ENCODE measurements around the gene SPOCK2. TPM values are rescaled to one million over a fixed set of nuclear protein-coding genes. Genes with fewer than 3 reads are reported as not detected.

Gene SPOCK2
- total and polyA plus RNA-seq, 2 donors (not counting 1 experiment from before 2014, with no cell fraction given), result 39.1 to 139 TPM

DNA sequence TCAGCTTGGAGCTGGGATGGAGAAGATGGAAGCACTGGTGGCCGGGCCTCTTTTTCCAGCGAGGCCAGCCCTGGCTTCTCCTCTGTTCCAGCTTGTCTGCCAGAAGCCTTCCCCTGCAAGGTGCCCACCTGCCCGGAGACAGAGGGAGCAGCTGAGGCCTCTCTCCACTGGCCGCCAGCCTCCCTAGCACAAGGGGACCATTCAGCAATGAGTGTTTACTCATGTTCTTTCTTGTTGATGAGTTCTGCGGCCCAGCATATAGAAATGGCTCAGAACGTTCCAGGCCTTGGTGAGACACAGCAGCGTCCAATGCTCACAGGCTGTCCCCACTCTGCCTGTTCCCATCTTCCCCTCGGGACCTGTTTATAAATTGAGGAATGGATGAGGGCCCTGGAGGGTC is 76.9 kb downstream of the SPOCK2 start:
- H3K27me3 Mint-ChIP-seq, result peaks cover 12% of the 10 kb centered on the region
- Histone ChIP-seq H3K9me3 (ENCODE audit: control extremely low read depth in 1 of 3, control insufficient read depth in 2 of 3, insufficient read depth in 1 of 3, low read length in 2 of 3) (peaks cover 0 to 14% (median 0%) of the 10 kb centered on the region in 3 donors), H3K79me2 (ENCODE audit: control insufficient read depth, insufficient read depth, low read length) (no peaks in the 10 kb centered on the region), H3K4me1 (ENCODE audit: control insufficient read depth in 2 of 2, insufficient read depth in 2 of 2, low read length in 2 of 2) (no peaks in the 10 kb centered on the region), H3K27ac (ENCODE audit: low read length in 2 of 2) (no peak overlapping the region), H4K20me1 (ENCODE audit: control insufficient read depth, insufficient read depth, low read length, poor library complexity, severe bottlenecking) (no peaks in the 10 kb centered on the region), H2AFZ (ENCODE audit: insufficient read depth, low read depth, low read length, poor library complexity, severe bottlenecking) (no peak overlapping the region), H3K36me3 (replicated peaks in 1 of 2; ENCODE audit: control extremely low read depth in 1 of 2, control insufficient read depth in 1 of 2, extremely low read depth in 1 of 2, insufficient read depth in 2 of 2, low read length in 1 of 2) (no peaks in the 10 kb centered on the region), H3K4me3 (ENCODE audit: control extremely low read depth in 1 of 5, extremely low read depth in 1 of 5, insufficient read depth in 1 of 5, low read depth in 2 of 5, low read length in 4 of 5) (no peak overlapping the region), H3K4me2 (replicated peaks; ENCODE audit: low read depth, low read length, poor library complexity, severe bottlenecking) (no peak overlapping the region), H3K9ac (ENCODE audit: low read length) (no peak overlapping the region), H3K27me3 (replicated peaks in 1 of 4; ENCODE audit: control extremely low read depth in 1 of 4, control insufficient read depth in 3 of 4, insufficient read depth in 4 of 4, low read length in 3 of 4) (no peaks in the 10 kb centered on the region)
- no peak overlapping the region for H3K27ac Mint-ChIP-seq
- no peaks in the 10 kb centered on the region for H3K4me1 Mint-ChIP-seq
- 94% methylated on average over 5 of the region's 8 CpGs for WGBS (ENCODE audit: insufficient coverage)
- CTCF ChIA-PET, result no interaction called here
- DNase-seq, result no peak
- no peak overlapping the region for H3K4me3 Mint-ChIP-seq
- POLR2A ChIA-PET, result no interaction called here
- H3K9me3 Mint-ChIP-seq (ENCODE audit: insufficient read depth), result no peaks in the 10 kb centered on the region
- TF ChIP-seq, protein P1, sequence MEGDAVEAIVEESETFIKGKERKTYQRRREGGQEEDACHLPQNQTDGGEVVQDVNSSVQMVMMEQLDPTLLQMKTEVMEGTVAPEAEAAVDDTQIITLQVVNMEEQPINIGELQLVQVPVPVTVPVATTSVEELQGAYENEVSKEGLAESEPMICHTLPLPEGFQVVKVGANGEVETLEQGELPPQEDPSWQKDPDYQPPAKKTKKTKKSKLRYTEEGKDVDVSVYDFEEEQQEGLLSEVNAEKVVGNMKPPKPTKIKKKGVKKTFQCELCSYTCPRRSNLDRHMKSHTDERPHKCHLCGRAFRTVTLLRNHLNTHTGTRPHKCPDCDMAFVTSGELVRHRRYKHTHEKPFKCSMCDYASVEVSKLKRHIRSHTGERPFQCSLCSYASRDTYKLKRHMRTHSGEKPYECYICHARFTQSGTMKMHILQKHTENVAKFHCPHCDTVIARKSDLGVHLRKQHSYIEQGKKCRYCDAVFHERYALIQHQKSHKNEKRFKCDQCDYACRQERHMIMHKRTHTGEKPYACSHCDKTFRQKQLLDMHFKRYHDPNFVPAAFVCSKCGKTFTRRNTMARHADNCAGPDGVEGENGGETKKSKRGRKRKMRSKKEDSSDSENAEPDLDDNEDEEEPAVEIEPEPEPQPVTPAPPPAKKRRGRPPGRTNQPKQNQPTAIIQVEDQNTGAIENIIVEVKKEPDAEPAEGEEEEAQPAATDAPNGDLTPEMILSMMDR (IDR thresholded peaks at IDR 0.05), result no peak
- TF ChIP-seq EZH2 (IDR thresholded peaks at IDR 0.05; ENCODE audit: borderline replicate concordance, insufficient read depth, low read depth, low read length, poor library complexity, severe bottlenecking), result no peak
- intact Hi-C loops (cut with micrococcal nuclease), result no loop called here
- ATAC-seq (ENCODE audit: low read depth), result no peak

DNA sequence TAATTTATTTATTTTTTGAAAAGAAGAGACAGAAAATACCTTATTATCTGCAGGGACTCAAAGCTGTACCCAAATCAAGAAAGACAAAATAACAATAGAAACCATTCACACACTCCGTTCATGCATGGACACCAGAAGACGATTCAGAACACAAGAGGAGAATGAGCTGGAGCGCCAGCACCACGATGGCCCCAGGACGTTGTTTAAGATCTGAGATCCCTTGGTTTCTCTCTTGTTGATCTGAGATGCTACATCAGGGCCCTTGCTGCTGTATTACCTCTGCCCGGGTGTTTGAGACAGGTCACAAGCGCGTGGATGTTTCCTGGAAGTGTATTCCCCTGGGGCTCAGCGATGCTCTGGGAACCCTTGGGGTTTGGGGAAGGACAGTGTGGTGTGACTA is 77.3 kb downstream of the SPOCK2 start:
- ChIA-PET POLR2A (no interaction called here), CTCF (no interaction called here)
- Histone ChIP-seq H3K9ac (ENCODE audit: low read length) (no peak overlapping the region), H3K9me3 (ENCODE audit: control extremely low read depth in 1 of 3, control insufficient read depth in 2 of 3, insufficient read depth in 1 of 3, low read length in 2 of 3) (peaks cover 0 to 14% (median 0%) of the 10 kb centered on the region in 3 donors), H4K20me1 (ENCODE audit: control insufficient read depth, insufficient read depth, low read length, poor library complexity, severe bottlenecking) (no peaks in the 10 kb centered on the region), H3K27me3 (replicated peaks in 1 of 4; ENCODE audit: control extremely low read depth in 1 of 4, control insufficient read depth in 3 of 4, insufficient read depth in 4 of 4, low read length in 3 of 4) (no peaks in the 10 kb centered on the region), H3K4me1 (ENCODE audit: control insufficient read depth in 2 of 2, insufficient read depth in 2 of 2, low read length in 2 of 2) (no peaks in the 10 kb centered on the region), H3K79me2 (ENCODE audit: control insufficient read depth, insufficient read depth, low read length) (no peaks in the 10 kb centered on the region), H2AFZ (ENCODE audit: insufficient read depth, low read depth, low read length, poor library complexity, severe bottlenecking) (no peak overlapping the region), H3K36me3 (replicated peaks in 1 of 2; ENCODE audit: control extremely low read depth in 1 of 2, control insufficient read depth in 1 of 2, extremely low read depth in 1 of 2, insufficient read depth in 2 of 2, low read length in 1 of 2) (no peaks in the 10 kb centered on the region), H3K4me3 (ENCODE audit: control extremely low read depth in 1 of 5, extremely low read depth in 1 of 5, insufficient read depth in 1 of 5, low read depth in 2 of 5, low read length in 4 of 5) (no peak overlapping the region), H3K4me2 (replicated peaks; ENCODE audit: low read depth, low read length, poor library complexity, severe bottlenecking) (no peak overlapping the region), H3K27ac (ENCODE audit: low read length in 2 of 2) (no peak overlapping the region)
- DNase-seq, result no peak
- no peak overlapping the region for H3K4me3 Mint-ChIP-seq
- ATAC-seq (ENCODE audit: low read depth), result no peak
- H3K27me3 Mint-ChIP-seq, result peaks cover 10% of the 10 kb centered on the region
- no peak overlapping the region for H3K27ac Mint-ChIP-seq
- WGBS (ENCODE audit: insufficient coverage), result 92% methylated on average over 9 of the region's 9 CpGs
- no peaks in the 10 kb centered on the region for H3K9me3 Mint-ChIP-seq (ENCODE audit: insufficient read depth)
- intact Hi-C loops (cut with micrococcal nuclease), result no loop called here
- TF ChIP-seq, protein P1 (IDR thresholded peaks at IDR 0.05), result no peak
- TF ChIP-seq EZH2 (IDR thresholded peaks at IDR 0.05; ENCODE audit: borderline replicate concordance, insufficient read depth, low read depth, low read length, poor library complexity, severe bottlenecking), result no peak
- peaks cover 3% of the 10 kb centered on the region for H3K4me1 Mint-ChIP-seq

Data from B cell (primary cell).